GM21717 (cell line): Measurements from ENCODE around the gene EEF1E1.
"Not testable (repeated sequence)": the region's sequence is repeated elsewhere in the genome, so short reads cannot be mapped to it uniquely, and the experiment has no call there.

Experiments used
- ATAC-seq: cut with Tn5 transposase; IDR thresholded peaks from one replicate; pipeline ENCODE4 v1.9.1; 2021; ENCODE audit warnings: mild to moderate bottlenecking, moderate library complexity; ENCODE audit not compliant: unreplicated experiment

EEF1E1 gene

DNA sequence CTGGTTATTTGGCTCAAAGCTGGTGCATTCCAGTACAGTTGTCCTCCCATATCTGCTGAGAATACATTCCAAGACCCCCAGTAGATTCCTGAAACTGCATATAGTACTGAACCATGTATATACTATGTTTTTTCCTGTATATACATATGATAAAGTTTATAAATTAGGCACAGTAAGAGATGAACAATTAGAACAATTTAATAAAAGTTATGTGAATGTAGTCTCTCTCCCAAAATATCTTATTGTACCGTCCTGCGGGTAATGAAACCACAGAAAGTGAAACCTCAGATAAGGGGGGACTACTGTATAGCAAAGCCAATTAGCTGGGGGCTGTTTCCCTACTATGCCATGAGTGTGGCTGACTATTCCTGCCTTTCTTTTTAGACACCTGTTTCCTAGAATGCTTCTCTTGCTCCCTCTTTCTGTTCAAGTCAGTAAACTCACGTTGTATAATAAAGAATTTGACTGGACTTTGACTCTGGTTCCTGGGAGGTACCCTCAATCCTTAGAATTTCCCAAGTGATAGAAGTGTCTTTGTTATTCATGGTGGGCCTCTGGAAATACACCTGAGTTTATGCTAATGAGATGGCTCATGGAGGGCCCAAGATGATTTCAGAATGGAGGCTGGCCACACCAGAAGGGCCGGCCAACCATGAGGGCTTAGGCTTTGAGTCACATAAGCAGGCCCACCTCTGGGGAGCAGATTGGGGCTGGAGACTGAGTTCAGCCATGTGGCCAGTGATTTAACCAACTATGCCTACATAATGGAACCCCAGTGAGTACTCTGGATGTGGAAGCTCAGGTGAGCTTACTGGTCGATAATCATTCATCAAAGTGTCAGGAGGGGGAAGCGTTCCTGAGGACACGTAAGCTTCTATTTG, 37.5 kb downstream of the EEF1E1 start:
- no peak for ATAC-seq

DNA sequence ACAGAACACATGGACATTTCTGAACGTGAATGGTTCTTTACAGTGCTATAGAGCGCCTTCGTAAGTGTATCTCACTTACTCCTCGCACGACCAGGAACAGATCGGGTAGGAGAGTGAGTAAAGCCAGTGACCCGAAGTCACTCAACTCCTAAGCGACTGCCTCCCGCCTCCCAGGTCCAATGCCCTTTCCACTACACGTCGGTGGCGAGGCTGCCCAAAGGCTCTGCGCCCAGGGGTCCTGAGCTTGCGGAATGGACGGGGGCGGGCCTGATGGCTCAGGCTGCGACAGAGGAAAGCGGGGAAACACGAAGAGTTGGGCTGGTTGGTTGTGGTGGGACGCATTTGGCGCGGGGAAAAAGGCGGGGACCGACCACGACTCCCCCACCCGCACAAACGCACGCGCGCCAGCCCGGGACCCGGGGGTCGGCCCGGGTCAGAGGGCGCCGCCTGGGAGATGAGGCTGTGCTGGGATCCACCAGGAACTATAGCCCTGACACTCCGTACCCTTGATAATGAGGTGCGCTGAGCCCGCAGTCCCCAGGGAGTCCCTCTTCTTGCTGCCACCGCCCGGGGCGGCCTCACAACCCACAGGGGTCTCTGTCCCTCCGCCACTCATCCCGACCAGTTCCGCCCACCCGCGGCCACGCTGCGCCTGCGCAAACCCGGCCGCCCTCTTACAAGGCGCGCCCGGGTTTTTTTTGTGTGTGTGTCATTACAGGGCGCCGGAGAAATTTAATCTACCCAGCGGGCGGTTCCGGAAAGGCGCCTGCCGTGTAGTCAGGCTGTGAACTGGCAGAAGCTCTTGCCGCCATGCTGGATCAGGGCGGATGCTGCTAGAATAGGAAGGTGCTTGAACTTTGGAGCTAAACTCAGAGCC, 38.3 kb downstream of the EEF1E1 start, which contains the start of gene BLOC1S5:
TSS of gene BLOC1S5 (minus strand) at position 629 of the 877 bp plus-strand sequence. CDS start at position 616, 13 bp downstream.
- ATAC-seq, result peak; percentile 92

DNA sequence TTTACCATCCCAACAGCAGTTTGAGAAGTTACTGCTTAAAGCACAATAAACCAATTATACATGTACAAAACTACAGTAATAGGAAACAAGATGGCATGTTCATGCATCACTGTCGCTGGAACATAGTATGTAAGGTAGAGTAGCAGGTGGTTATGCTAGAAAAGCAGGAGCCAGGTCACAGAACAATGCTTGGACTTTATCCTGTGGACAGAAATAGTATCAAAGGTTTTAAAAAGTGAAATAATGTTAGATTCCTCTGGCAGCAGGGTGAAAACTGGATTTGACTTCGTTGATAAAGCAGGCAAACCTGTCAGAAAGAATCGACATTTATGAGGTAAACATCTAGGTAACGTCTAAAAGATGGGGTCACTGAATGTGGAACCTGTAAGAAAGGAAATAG, 40.6 kb downstream of the EEF1E1 start:
- no peak for ATAC-seq

DNA sequence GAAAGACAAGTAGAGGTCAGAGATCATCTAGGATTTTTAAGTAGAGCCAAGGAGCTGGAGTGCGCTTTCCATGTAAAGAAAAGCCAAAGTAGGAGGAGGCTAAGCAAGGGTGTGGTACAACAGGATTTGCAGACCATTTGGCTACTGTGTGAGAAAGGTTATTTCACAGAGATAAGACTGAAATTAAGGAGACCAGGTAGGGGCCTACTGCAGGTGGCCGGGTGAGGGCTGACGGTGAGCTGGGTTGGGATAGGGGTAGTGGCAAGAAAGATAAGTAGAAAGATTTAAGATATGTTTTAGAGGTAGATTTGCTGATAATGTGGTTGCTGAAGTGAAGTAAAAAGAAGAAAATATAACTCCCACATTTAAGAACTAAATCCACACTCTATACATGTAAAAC, 42.0 kb downstream of the EEF1E1 start:
- no peak for ATAC-seq

DNA sequence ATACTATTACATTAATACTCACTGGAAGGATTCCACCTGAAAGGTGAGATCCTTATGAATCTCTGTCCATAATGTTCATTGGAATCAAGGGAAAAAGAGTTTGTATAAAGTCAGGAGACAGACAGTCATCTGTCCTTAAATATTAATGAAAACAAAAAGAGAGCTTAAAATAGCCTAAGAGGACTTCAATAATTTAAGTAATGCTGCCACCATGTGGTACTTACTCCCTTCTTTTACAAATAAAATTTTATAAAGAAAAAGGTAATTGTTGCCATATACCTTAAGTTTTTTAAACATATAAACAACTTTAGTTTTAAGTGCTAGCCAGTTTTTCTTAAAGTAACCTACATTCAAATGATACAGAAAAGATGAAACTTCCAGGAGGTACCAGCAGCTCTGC, 43.2 kb downstream of the EEF1E1 start:
- ATAC-seq, result no peak

DNA sequence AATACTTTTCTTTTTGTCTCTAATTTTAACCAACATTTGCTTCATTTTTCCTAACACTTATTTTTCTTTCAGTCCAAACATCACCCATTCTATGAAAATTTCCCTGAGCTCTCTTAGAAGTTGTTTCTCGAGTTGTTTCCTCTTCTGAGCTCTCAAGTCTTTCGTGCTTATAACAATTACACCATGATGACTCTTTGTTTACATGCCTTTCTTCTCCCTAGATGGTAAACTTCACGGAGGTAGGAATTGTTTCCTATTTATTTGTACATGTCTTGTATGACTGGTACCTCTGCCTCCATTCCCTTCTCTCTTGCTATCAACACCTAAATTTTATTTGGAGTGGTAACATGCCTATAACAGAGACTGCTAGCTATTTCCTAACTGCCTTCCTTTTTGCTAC, 44.6 kb downstream of the EEF1E1 start:
- ATAC-seq, result no peak

DNA sequence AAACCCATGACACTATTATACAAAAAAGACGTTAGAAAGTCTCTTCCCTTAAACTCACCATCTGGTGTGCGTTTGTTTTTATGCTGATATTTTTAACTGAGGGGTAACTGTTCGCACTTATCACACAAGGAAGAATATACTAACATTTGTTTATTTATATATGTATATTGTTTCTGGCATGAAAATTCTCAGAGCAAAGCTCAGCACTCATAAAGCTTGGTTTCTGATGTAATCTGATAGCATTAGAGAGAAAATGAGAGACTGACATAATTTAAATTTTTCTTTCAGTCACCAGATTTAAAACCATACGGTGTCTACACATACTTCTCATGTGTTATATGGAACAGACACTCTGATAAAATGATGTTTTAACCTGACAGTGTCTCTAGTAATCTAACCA, 45.1 kb downstream of the EEF1E1 start:
- ATAC-seq, result no peak

DNA sequence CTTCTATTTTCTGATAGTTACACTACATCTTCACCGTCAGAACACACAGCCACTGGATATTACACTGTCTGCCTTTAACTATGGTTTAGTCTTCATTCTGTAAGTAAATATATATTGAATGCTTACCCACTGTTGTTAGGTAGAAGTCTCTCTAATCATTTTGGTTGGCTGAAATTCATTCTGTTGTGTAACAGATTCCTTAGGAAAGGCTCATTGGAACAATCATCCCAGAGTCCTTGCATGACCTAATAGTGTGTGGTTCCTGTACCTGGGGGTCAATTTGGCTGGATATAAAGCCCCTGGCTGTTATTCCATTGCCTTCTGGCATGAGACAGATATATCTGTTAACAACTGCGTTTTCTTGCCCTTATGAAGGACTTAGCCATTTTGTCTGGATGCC, 48.1 kb downstream of the EEF1E1 start:
- ATAC-seq, result no peak

DNA sequence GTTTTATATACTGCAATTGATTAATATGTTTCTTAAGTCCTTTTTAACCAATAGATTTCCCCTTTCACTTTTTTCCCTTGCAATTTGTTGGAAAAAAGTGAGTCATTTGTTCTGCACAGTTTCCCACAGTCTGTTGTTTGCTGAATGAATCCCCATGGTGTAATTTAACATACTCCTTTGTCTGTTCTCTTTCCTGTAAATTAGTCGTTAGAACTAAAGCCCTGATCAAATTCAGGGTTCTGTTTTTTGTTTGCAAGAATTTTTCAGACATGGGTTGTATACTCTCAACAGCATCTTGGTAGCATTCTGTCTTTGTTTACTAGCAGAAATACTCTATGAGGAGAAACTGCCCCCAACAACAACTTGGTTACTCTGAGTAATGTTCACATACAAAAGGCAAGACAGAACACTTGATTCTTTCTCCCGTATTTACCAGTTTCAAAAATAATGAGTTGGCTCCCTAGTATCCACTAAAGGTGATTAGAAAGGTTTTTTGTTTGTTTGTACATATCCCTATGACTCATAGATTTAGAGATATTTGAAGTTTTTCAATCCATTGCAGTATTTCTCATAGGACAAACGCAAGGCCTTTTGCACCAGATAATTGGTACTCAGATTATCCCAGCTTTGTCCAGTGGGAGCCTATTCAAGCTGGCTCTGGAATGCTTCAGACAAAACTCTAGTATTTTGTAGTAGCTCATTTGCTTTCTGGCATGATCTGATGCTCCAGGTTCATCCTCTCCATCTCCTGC, 54.6 kb downstream of the EEF1E1 start:
- ATAC-seq, result no peak

DNA sequence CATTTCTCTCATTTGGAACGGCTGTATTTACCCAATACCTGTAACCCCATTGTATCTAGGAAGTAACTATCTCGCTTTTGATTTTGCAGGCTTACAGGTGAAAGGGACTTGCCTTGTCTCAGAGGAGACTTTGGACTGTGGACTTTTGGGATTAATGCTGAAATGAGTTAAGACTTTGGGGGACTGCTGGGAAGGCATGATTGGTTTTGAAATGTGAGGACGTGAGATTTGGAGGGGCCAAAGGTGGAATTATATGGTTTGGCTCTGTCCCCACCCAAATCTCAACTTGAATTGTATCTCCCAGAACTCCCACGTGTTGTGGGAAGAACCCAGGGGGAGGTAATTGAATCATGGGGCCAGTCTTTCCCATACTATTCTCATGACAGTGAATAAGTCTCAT, 56.6 kb downstream of the EEF1E1 start:
- ATAC-seq, result not testable (repeated sequence)

DNA sequence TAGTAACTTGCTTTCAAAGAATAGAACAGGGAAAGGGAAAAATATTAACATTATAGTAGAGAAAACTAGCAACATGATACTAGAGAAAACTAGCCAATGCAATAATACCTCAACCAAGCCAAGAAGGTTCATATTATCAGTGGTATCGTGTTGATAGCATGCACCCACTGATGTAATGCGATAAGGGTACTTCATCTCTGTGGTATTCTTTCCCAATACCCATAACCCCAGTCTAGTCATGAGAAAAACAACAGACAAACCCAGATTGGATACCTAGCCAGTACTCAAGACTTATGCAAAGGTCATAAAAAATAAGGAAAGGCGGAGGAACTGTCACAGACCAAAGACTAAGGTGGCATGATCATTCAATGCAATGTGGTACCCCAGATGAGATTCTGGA, 59.1 kb downstream of the EEF1E1 start:
- no peak for ATAC-seq

DNA sequence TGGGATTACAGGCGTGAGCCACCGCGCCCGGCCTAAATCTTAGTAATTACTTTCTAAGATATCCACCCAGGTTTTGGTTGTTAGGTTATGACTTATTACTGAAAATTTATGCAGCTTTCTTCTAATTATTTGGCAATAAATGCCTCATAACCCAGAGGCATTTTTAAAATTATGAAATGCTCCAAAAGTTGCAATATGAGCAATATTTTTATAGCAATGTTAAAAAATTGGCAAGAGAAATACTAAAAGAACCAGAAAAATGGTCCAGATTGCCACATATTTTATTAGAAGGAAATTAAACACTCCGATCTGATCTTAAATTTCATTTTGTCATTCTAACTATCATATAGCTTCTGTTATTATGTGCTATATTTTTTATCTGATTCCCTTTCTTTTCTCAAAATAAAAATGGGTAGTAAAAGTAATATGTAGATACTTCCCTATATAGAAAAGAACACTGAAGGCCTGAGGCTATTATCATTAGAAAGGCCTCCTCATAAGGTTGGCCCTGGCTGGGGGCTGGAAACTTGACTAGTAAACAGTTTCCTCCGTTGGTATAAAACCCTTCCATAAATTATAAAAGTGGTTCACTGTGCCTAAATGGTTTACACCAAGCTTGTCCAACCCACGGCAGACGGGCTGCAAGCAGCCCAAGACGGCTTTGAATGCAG, 60.3 kb downstream of the EEF1E1 start:
- ATAC-seq, result no peak

DNA sequence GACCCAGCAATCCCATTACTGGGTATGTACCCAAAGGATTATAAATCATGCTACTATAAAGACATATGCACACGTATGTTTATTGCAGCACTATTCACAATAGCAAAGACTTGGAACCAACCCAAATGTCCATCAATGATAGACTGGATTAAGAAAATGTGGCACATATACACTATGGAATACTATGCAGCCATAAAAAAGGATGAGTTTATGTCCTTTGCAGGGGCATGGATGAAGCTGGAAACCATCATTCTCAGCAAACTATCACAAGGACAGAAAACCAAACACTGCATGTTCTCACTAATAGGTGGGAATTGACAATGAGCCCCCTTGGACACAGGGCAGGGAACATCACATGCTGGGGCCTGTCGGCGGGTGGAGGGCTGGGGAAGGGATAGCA, 68.2 kb downstream of the EEF1E1 start:
- not testable (repeated sequence) for ATAC-seq

DNA sequence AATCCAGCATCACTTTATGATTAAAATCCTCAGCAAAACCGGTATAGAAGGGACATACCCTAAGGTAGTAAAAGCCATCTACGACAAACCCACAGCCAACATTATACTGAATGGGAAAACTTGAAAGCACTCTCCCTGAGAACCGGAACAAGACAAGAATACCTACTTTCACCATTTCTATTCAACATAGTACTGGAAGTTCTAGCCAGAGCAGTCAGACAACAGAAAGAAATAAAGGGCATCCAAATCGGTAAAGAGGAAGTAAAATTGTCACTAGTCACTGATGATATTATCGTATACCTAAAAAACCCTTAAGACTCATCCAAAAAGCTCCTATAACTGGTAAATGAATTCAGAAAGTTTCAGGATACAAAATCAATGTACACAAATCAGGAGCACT, 71.4 kb downstream of the EEF1E1 start:
- ATAC-seq, result no peak
